ENCODE results near the gene CHRNG.

DNA sequence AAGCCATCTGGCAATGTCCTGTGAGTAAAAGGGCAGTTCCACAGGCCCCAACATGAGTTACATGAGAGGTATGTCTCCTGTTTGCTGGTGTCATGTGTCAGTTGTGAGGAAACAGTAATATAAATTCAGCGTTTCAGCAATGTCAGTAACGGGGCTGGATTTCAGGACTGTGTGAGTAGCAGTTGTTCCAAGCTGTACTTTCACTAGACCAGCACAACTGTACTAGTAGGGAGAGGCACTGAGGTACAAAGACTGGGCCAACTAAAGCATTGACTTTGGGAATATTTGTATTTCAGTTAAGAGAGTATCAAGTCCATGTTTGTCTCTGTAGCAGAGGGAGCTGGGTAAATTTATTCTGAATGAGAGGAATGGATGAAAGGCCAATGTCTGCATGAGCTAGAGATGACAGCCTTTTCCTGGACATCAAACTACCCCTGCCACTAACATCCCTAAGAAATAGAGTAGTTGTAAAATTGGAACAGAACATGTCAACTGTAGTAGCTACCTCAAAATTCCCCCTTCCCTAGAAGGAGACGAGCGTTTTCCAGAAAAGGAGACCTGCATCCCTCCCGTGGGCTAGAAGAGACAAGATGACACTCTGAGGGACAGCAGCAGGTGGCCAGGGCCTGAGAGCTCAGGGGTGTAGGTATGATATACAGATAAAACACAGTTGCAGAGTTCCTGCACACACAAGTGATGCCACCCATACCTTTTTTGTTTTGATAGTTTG lies 35.3 kb downstream of the CHRNG start:
- TF ChIP-seq, protein P1, sequence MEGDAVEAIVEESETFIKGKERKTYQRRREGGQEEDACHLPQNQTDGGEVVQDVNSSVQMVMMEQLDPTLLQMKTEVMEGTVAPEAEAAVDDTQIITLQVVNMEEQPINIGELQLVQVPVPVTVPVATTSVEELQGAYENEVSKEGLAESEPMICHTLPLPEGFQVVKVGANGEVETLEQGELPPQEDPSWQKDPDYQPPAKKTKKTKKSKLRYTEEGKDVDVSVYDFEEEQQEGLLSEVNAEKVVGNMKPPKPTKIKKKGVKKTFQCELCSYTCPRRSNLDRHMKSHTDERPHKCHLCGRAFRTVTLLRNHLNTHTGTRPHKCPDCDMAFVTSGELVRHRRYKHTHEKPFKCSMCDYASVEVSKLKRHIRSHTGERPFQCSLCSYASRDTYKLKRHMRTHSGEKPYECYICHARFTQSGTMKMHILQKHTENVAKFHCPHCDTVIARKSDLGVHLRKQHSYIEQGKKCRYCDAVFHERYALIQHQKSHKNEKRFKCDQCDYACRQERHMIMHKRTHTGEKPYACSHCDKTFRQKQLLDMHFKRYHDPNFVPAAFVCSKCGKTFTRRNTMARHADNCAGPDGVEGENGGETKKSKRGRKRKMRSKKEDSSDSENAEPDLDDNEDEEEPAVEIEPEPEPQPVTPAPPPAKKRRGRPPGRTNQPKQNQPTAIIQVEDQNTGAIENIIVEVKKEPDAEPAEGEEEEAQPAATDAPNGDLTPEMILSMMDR (IDR thresholded peaks at IDR 0.05 in 4 of 5, conservative IDR thresholded peaks at IDR 0.05 in 1 of 5) = no peak
- peak in 1 of 2 donors; percentile 14 for TF ChIP-seq POLR2A (IDR thresholded peaks at IDR 0.05)

Data from gastrocnemius medialis (tissue), 4 donors.